HepG2 (cell line): Measurements from ENCODE around the gene GPBP1. TPM values are rescaled to one million over a fixed set of nuclear protein-coding genes. Genes with fewer than 3 reads are reported as not detected.

Experiments used
- AKNA ChIP-seq: sonication (generic); formaldehyde crosslinking; IDR thresholded peaks from 2 replicates; pipeline ENCODE4 v1.4.0; 2020; ENCODE audit warnings: missing genetic modification reagents, borderline replicate concordance
- HMGXB3 ChIP-seq: sonication (generic); formaldehyde crosslinking; IDR thresholded peaks from 2 replicates; pipeline ENCODE4 v1.4.0; 2020; ENCODE audit warnings: missing genetic modification reagents, borderline replicate concordance
- JUNB ChIP-seq: sonication (generic); formaldehyde crosslinking; IDR thresholded peaks from 2 replicates; pipeline ENCODE4 v1.8.0; 2022; ENCODE audit warnings: missing genetic modification reagents, mild to moderate bottlenecking, borderline replicate concordance
- KDM3A ChIP-seq: IDR thresholded peaks from 2 replicates; pipeline ENCODE4 v1.6.1; 2018; ENCODE audit warnings: low read depth, missing compliant biosample characterization
- ZBTB40 ChIP-seq, 2 experiments: fragments of 450-650 bp in 1 of 2; sonication (generic) in 1 of 2; formaldehyde crosslinking in 1 of 2; IDR thresholded peaks; 2 replicates each; pipeline versions ENCODE4 v1.6.1 to v1.8.0; 2016 to 2022; ENCODE audit warnings: antibody characterized with exemption in 1 of 2, mild to moderate bottlenecking in 1 of 2, missing genetic modification reagents in 1 of 2
- ZFYVE20 ChIP-seq: sonication (generic); formaldehyde crosslinking; IDR thresholded peaks from 2 replicates; pipeline ENCODE4 v1.8.0; 2023; ENCODE audit warnings: low read depth, mild to moderate bottlenecking, moderate library complexity, missing genetic modification reagents, borderline replicate concordance
- ZNF569 ChIP-seq: sonication (generic); formaldehyde crosslinking; IDR thresholded peaks from 2 replicates; pipeline ENCODE4 v1.5.0; 2020; ENCODE audit warnings: mild to moderate bottlenecking, missing genetic modification reagents, moderate library complexity, borderline replicate concordance
- ZNF878 ChIP-seq: sonication (generic); formaldehyde crosslinking; IDR thresholded peaks from 2 replicates; pipeline ENCODE4 v1.8.1; 2023; ENCODE audit warnings: mild to moderate bottlenecking, missing genetic modification reagents, moderate library complexity
- polyA plus RNA-seq, 8 experiments: library from polyadenylated mRNA; depleted of rRNA in 3 of 8; stranded (reverse) in 7 of 8; unstranded in 1 of 8; fragments of >200 nt; fragmentation: Illumina TruSeq in 4 of 8; extraction: Trizol in 4 of 8; gene quantifications; 2 replicates each; pipeline versions ENCODE4 v1.2.1 to v1.2.3, GENCODE V29; 2011 to 2016; ENCODE audit warnings: low read depth in 4 of 8, missing spikeins in 1 of 8, mixed read lengths in 1 of 8; ENCODE audit not compliant: insufficient read depth in 1 of 8
- total RNA-seq, 5 experiments: library from RNA; depleted of rRNA; stranded (reverse); fragments of >200 nt; fragmentation: Illumina TruSeq; extraction: Trizol; gene quantifications; 2 replicates each; pipeline ENCODE4 v1.2.3, GENCODE V29; 2016; ENCODE audit warnings: low read depth in 1 of 5

The GPBP1 gene
- total and polyA plus RNA-seq, 2 of the 13 experiments (the other 11 are each of a cell fraction or from before 2014, with no cell fraction given), result 27.1 to 72.2 TPM

GRCh38 chr5:57174128-57174889, 450 bp downstream of the GPBP1 start (continued):
- TF ChIP-seq ZBTB40 (IDR thresholded peaks at IDR 0.05) (no peak), ZBTB40 (CRISPR knock-in tag; IDR thresholded peaks at IDR 0.05) (no peak), KDM3A (CRISPR knock-in tag) (no peak), HMGXB3 (CRISPR knock-in tag) (no peak), AKNA (CRISPR knock-in tag) (no peak), JUNB (CRISPR knock-in tag) (no peak), ZNF878 (peak; percentile 68; the same call in 1 of the 2 replicates), ZFYVE20 (CRISPR knock-in tag) (no peak; the same call in 1 of the 2 replicates), ZNF569 (CRISPR knock-in tag) (no peak)
